ENCODE data around the gene CABLES2. TPM values are rescaled to one million over a fixed set of nuclear protein-coding genes. Genes with fewer than 3 reads are reported as not detected.

Gene CABLES2
- total RNA-seq, 1 experiment from 2014 or later: 12.4 TPM

DNA sequence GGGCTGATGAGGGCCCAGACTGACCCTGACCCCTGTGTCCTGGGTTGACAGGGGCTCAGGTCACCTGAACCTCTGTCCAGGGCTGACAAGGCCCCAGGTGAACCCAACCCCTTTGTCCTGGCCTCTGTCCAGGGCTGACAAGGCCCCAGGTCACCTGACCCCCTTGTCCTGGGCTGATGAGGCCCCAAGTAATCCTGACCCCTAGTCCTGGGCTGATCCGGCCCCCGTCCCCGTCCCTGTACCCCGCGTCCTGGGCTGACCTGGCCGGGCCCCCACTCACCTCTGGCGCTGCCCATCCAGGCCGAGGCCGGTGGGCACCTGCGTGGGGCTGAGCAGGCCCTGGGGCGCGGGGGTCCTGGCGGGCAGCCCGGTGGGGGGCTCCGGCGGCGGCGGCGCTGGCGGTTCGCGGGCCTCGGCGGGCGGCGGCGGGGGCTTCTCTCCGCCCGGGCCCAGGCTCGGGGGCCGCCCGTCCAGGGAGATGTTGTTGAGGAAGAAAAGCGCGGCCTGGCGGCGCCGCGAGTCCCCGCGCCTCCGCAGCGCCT is 379 bp downstream of the CABLES2 start:
- TF ChIP-seq EZH2 (IDR thresholded peaks at IDR 0.05; ENCODE audit: low read length, unreplicated experiment) (no peak), EZH2phosphoT487 (IDR thresholded peaks at IDR 0.05; ENCODE audit: borderline replicate concordance, low read length) (no peak)
- TF ChIP-seq, protein P1, sequence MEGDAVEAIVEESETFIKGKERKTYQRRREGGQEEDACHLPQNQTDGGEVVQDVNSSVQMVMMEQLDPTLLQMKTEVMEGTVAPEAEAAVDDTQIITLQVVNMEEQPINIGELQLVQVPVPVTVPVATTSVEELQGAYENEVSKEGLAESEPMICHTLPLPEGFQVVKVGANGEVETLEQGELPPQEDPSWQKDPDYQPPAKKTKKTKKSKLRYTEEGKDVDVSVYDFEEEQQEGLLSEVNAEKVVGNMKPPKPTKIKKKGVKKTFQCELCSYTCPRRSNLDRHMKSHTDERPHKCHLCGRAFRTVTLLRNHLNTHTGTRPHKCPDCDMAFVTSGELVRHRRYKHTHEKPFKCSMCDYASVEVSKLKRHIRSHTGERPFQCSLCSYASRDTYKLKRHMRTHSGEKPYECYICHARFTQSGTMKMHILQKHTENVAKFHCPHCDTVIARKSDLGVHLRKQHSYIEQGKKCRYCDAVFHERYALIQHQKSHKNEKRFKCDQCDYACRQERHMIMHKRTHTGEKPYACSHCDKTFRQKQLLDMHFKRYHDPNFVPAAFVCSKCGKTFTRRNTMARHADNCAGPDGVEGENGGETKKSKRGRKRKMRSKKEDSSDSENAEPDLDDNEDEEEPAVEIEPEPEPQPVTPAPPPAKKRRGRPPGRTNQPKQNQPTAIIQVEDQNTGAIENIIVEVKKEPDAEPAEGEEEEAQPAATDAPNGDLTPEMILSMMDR (conservative IDR thresholded peaks at IDR 0.05; ENCODE audit: low read depth, low read length): no peak
- no peak overlapping the region for H2AFZ ChIP-seq (ENCODE audit: low read length)
- POLR2A ChIA-PET (ENCODE audit: unreplicated experiment): no interaction called here
- no peaks in the 10 kb centered on the region for H3K9me2 ChIP-seq (replicated peaks; ENCODE audit: low read length)
- H3K36me3 ChIP-seq (ENCODE audit: low read depth, low read length): peaks cover 3% of the 10 kb centered on the region; the same call in 1 of the 2 replicates
- peak overlapping the region; percentile 92 for H3K4me3 ChIP-seq (ENCODE audit: low read length)
- no peak overlapping the region for H3K27ac ChIP-seq (ENCODE audit: low read length)
- peaks cover 27% of the 10 kb centered on the region for H3K79me2 ChIP-seq (ENCODE audit: low read length)
- peaks cover 19% of the 10 kb centered on the region for H3K4me1 ChIP-seq (ENCODE audit: insufficient read depth, low read length)
- 0 out of 2 replicates have a peak, but pooled peaks cover 7% of the 10 kb centered on the region for H4K20me1 ChIP-seq (ENCODE audit: low read length)
- no peaks in the 10 kb centered on the region for H3K27me3 ChIP-seq (ENCODE audit: low read length)
- CTCF ChIA-PET: no interaction called here
- H3K9ac ChIP-seq (ENCODE audit: low read length): peak overlapping the region; percentile 82
- no peaks in the 10 kb centered on the region for H3K9me3 ChIP-seq (ENCODE audit: low read length)
- H3K4me2 ChIP-seq (ENCODE audit: low read length): peak overlapping the region; percentile 99
- no peaks in the 10 kb centered on the region for H3F3A ChIP-seq (ENCODE audit: low read length, unreplicated experiment)
- no peak for ATAC-seq
- no TSS peak for BruUV-seq (replicated peaks)
- intact Hi-C loops (cut with micrococcal nuclease): no loop called here
- no peak for DNase-seq

DNA sequence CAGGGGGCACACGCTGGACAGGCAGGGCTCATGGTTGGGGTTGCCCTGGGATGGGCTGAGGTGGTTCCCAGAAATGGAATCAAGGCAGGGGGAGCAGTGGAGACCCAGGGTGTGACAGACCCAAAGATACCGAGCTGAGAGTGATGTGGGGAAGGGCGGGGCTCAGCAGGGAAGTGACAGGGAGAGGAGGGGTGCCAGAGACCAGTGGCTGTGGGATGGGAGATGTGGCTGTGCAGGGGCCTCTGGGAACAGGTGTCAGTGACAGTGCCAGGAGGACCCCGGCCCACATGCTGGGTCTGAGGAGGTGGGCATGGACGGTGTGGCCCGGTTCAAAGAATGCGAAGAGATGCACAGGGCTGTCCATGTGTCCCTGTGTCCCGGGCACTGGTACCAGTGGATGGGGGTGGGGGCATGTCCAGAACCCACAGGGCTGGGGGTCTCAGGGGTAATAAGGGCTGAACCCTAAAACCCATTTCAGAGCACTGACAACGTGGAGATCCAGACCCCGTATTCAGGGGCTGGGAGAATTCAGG is 1.0 kb downstream of the CABLES2 start:
- peaks cover 3% of the 10 kb centered on the region; the same call in 1 of the 2 replicates for H3K36me3 ChIP-seq (ENCODE audit: low read depth, low read length)
- H3K27ac ChIP-seq (ENCODE audit: low read length): no peak overlapping the region
- H3K79me2 ChIP-seq (ENCODE audit: low read length): peaks cover 27% of the 10 kb centered on the region
- POLR2A ChIA-PET (ENCODE audit: unreplicated experiment): no interaction called here
- peak overlapping the region; percentile 92 for H3K4me3 ChIP-seq (ENCODE audit: low read length)
- CTCF ChIA-PET: no interaction called here
- TF ChIP-seq, protein P1 (conservative IDR thresholded peaks at IDR 0.05; ENCODE audit: low read depth, low read length): no peak
- TF ChIP-seq EZH2 (IDR thresholded peaks at IDR 0.05; ENCODE audit: low read length, unreplicated experiment): no peak
- no peak for TF ChIP-seq EZH2phosphoT487 (IDR thresholded peaks at IDR 0.05; ENCODE audit: borderline replicate concordance, low read length)
- no peaks in the 10 kb centered on the region for H3K9me2 ChIP-seq (replicated peaks; ENCODE audit: low read length)
- intact Hi-C loops (cut with micrococcal nuclease): no loop called here
- DNase-seq: no peak
- no peaks in the 10 kb centered on the region for H3K9me3 ChIP-seq (ENCODE audit: low read length)
- no peaks in the 10 kb centered on the region for H3F3A ChIP-seq (ENCODE audit: low read length, unreplicated experiment)
- 0 out of 2 replicates have a peak, but pooled peaks cover 7% of the 10 kb centered on the region for H4K20me1 ChIP-seq (ENCODE audit: low read length)
- BruUV-seq (replicated peaks): no TSS peak
- peaks cover 19% of the 10 kb centered on the region for H3K4me1 ChIP-seq (ENCODE audit: insufficient read depth, low read length)
- peak overlapping the region; percentile 82 for H3K9ac ChIP-seq (ENCODE audit: low read length)
- no peak for ATAC-seq
- H3K4me2 ChIP-seq (ENCODE audit: low read length): peak overlapping the region; percentile 99
- H2AFZ ChIP-seq (ENCODE audit: low read length): no peak overlapping the region
- no peaks in the 10 kb centered on the region for H3K27me3 ChIP-seq (ENCODE audit: low read length)

Measured in PC-3 (cell line).